ENCODE results near the gene TRIO.

DNA sequence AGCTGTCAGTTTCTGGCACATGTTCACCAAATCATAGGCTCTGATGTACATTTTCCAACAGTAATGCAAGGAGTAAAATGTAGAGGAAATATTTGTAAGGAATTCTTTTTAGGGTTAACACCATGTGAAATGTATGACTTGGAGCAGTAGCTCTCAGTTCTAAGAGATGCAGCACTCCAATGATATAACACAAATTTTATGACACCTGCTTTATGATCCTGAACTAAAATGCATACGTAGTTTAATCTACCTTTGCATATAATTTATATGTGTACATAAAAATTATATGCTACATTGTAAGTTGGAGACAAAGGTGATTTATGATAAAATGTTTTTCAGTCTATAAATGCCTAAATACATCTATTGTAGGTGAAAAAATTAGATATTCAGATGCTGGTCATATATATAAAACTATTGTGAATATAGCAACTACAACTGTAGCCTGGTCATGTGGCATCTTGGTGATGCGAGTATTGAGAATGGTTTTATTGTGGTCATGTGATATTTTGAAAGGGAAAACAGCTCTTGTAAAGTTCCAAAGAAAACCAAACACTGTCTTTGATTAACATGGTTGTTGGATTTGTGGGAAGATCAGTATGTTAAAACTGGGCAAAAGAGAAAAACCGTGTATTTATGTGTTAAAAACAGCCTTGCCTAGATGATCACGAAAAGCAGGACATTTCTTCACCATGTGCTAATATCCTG is 171.0 kb downstream of the TRIO start:
- TF ChIP-seq, protein P1, sequence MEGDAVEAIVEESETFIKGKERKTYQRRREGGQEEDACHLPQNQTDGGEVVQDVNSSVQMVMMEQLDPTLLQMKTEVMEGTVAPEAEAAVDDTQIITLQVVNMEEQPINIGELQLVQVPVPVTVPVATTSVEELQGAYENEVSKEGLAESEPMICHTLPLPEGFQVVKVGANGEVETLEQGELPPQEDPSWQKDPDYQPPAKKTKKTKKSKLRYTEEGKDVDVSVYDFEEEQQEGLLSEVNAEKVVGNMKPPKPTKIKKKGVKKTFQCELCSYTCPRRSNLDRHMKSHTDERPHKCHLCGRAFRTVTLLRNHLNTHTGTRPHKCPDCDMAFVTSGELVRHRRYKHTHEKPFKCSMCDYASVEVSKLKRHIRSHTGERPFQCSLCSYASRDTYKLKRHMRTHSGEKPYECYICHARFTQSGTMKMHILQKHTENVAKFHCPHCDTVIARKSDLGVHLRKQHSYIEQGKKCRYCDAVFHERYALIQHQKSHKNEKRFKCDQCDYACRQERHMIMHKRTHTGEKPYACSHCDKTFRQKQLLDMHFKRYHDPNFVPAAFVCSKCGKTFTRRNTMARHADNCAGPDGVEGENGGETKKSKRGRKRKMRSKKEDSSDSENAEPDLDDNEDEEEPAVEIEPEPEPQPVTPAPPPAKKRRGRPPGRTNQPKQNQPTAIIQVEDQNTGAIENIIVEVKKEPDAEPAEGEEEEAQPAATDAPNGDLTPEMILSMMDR (IDR thresholded peaks at IDR 0.05; ENCODE audit: insufficient read depth, low read length, poor library complexity, severe bottlenecking) = no peak
- no peak for TF ChIP-seq EZH2phosphoT487 (conservative IDR thresholded peaks at IDR 0.05; ENCODE audit: low read length)
